HEK293T (cell line): ENCODE measurements around the gene H6PD.

Experiments
- L3MBTL2 ChIP-seq: fragments of 450-650 bp; conservative IDR thresholded peaks from 2 replicates; pipeline ENCODE4 v1.6.1; 2016; ENCODE audit warnings: mild to moderate bottlenecking
- NFRKB ChIP-seq: fragments of 450-650 bp; IDR thresholded peaks from 2 replicates; pipeline ENCODE4 v1.6.1; 2016; ENCODE audit warnings: mild to moderate bottlenecking, moderate library complexity

GRCh38 chr1:9271283-9271682 lies 36.7 kb downstream of the H6PD start:
- TF ChIP-seq L3MBTL2 (no peak), NFRKB (no peak)
